ENCODE results near the gene CRTC1. TPM values are rescaled to one million over a fixed set of nuclear protein-coding genes. Genes with fewer than 3 reads are reported as not detected.
A peak's percentile ranks its signal among the peaks of the same experiment; 100 is the strongest.

The CRTC1 gene
- total and polyA plus RNA-seq, 9 of the 15 experiments (the other 6 are each of a cell fraction or from before 2014, with no cell fraction given), result 0.25 to 3.8 (median 1.2) TPM; not detected in 2

- BruUV-seq (replicated peaks), result no TSS peak
- no peak for ATAC-seq
- Histone ChIP-seq H3K9me1 (ENCODE audit: control insufficient read depth, insufficient read depth, low read length) (no peaks in the 10 kb centered on the region), H4K20me1 (replicated peaks; ENCODE audit: control insufficient read depth, insufficient read depth, low read length) (no peaks in the 10 kb centered on the region; the same call in 1 of the 2 replicates), H3K27ac (ENCODE audit: extremely low read depth, low read depth, low read length) (no peak overlapping the region), H3K27me3 (ENCODE audit: control insufficient read depth in 2 of 2, insufficient read depth in 2 of 2, low read length in 2 of 2) (peaks cover 21 to 38% of the 10 kb centered on the region in 2 experiments), H3K4me3 (no peak overlapping the region), H2AFZ (ENCODE audit: low read depth, low read length) (no peak overlapping the region), H3K79me2 (ENCODE audit: control insufficient read depth, insufficient read depth, low read length) (no peaks in the 10 kb centered on the region), H3K9ac (ENCODE audit: insufficient read depth in 1 of 2, low read depth in 2 of 2, low read length in 2 of 2) (no peak overlapping the region), H3K9me3 (replicated peaks; ENCODE audit: control insufficient read depth, insufficient read depth, low read depth, low read length) (no peaks in the 10 kb centered on the region), H3K4me2 (ENCODE audit: insufficient read depth, low read length) (no peak overlapping the region), H3K4me1 (replicated peaks in 1 of 2; ENCODE audit: control insufficient read depth in 2 of 2, insufficient read depth in 2 of 2, low read length in 2 of 2) (no peaks in the 10 kb centered on the region; a peak in 1 of 5 replicates), H3K36me3 (ENCODE audit: control insufficient read depth, insufficient read depth, low read length) (no peaks in the 10 kb centered on the region)
- WGBS (ENCODE audit: insufficient coverage, low coverage, missing lambda C conversion rate), result 45% methylated on average over 8 of the region's 9 CpGs
- intact Hi-C loops (cut with micrococcal nuclease), result no loop called here
- DNase-seq (ENCODE audit: extremely low read depth in 1 of 4, low spot score in 3 of 4), result no peak
- no peak for FAIRE-seq
- in situ Hi-C loops (cut with MboI), result no loop called here
- ChIA-PET CTCF (ENCODE audit: low intra/inter-chr PET ratio) (no interaction called here), POLR2A (no interaction called here)
- no peak for TF ChIP-seq E2F6 (IDR thresholded peaks at IDR 0.05; ENCODE audit: borderline replicate concordance in 1 of 2, extremely low read depth in 1 of 2, insufficient read depth in 1 of 2, insufficient read length in 1 of 2, low read depth in 1 of 2, low read length in 1 of 2, poor library complexity in 1 of 2, severe bottlenecking in 1 of 2)
- peak; percentile 83 for TF ChIP-seq RBM25 (IDR thresholded peaks at IDR 0.05; ENCODE audit: low read depth, low read length, severe bottlenecking)
- TF ChIP-seq CTCFL (IDR thresholded peaks at IDR 0.05; ENCODE audit: borderline replicate concordance, insufficient read depth, low read depth, low read length, poor library complexity, severe bottlenecking), result no peak
- peak; percentile 57; the same call in 1 of the 2 replicates for TF ChIP-seq CEBPB (tag; IDR thresholded peaks at IDR 0.05)
- TF ChIP-seq TAF15 (IDR thresholded peaks at IDR 0.05; ENCODE audit: low read depth, low read length), result no peak
- TF ChIP-seq KDM1A (IDR thresholded peaks at IDR 0.05), result peak; percentile 13 to 31; a peak in 1 of 4 replicates
- no peak for TF ChIP-seq PRMT5 (CRISPR knock-in tag; IDR thresholded peaks at IDR 0.05)
- TF ChIP-seq BCOR (IDR thresholded peaks at IDR 0.05), result peak; percentile 67
- peak; percentile 21; the same call in 1 of the 2 replicates for TF ChIP-seq C11orf30 (IDR thresholded peaks at IDR 0.05; ENCODE audit: low read depth)
- TF ChIP-seq ZNF316 (IDR thresholded peaks at IDR 0.05), result peak; percentile 56; the same call in 1 of the 2 replicates
Measured at GRCh38 chr19:18817574-18817973, 134.1 kb downstream of the CRTC1 start.

All from K562 (cell line).